Mesenteric fat pad (tissue), 1 donor: ENCODE results near the gene NT5C2. TPM values are rescaled to one million over a fixed set of nuclear protein-coding genes. Genes with fewer than 3 reads are reported as not detected.
"Not testable (repeated sequence)": the region's sequence is repeated elsewhere in the genome, so short reads cannot be mapped to it uniquely, and the experiment has no call there.

Experiments
- DNase-seq: peaks from one replicate; pipeline ENCODE4 v3.0.0-alpha.2; 2020; ENCODE audit warnings: low spot score
- total RNA-seq: library from RNA; stranded (reverse); fragmentation: NEBNext Ultra II Directional; extraction: Animal tissue kit (Norgen Biotek cat#: 25700); gene quantifications from one replicate; pipeline ENCODE4 v1.2.1, GENCODE V29; 2021
- donor health status: DM: yes; HTN: yes; CAD: no.

NT5C2 gene
- total RNA-seq, 1 donor from 2014 or later = 56.5 TPM

- DNase-seq = no peak
Observed at GRCh38 chr10:103166523-103166922, 26.5 kb downstream of the NT5C2 start.

DNA sequence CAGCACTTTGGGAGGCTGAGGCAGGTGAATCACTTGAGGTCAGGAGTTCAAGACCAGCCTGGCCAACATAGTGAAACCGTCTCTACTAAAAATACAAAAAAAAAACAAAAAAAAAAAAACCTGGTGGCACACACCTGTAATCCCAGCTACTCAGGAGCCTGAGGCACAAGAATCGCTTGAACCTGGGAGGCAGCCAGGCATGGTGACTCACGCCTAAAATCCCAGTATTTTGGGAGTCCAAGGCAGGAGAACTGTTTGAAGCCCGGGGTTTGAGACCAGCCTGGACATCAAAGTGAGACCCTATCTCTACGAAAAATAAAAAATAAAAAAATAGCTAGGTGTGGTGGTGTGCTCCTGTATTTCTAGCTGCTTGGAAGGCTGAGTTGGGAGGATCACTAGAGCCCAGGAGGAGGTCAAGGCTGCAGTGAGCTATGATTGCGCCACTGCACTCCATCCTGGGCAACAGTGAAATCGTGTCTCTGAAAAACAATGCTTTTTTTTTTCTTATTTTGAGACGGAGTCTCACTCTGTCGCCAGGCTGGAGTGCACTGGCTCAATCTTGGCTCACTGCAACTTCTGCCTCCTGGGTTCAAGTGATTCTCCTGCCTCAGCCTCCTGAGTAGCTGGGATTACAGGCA is 29.2 kb downstream of the NT5C2 start:
- not testable (repeated sequence) for DNase-seq

DNA sequence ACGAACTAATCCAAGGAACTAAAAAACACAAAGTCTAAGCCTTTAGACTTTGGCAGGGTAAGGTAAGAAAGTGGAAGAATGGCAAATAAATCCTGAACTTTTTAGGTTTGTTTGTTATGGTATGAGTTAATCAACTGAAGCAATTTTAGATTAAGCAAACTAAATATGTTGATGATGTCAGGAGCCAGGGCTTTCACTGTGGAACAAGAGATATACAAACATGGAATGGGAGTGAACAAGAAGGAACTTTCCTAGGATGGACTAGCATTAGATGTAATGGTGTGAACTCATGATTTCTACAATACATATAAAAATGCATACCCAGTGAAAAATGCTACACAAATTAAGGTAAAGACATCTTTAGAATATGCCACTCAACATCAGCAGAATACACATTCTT is 35.8 kb downstream of the NT5C2 start:
- DNase-seq = no peak

- no peak for DNase-seq
Observed at GRCh38 chr10:103155471-103156085, 37.5 kb downstream of the NT5C2 start.

- DNase-seq = no peak
Observed at GRCh38 chr10:103154521-103155299, 38.4 kb downstream of the NT5C2 start.

DNA sequence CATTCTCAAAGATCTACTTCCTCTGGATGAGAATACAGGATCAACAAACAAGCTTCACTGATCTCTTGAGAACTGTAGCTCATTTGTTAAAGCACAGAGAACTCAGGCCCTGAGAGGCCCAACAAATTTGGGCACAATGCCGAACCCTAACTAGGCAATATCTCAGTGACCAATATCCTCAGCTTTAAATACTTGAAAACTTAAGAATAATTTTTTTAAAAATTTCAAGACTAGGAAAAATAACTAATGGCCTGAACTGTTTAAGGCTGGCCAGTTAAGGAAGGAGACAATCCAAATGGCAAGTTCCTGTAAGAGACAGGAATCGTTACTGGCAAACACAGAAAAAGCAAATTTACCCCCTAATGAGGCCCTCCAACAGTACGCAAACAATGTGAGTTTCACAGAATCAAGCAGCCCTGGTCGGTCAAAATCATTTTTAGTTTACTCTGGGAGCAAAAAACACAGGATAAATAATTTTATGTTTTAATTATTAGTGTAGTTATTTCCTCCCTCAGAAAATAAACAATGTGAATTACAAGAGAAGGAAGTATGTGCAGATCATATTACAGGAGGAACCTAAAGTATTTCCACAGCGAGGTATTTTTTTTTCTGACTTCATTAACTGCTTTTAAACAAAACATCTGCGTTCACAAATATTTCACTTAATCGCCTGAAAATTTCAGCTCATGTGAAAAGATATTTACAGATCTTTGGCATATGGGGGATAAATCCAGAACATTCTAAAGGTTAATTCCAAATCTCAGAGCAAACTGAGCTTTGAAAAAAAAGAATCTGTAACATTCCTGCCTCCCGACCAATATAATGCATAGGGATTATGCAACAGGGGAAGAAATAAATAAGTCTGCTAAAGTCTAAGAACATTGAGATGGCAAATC is 39.5 kb downstream of the NT5C2 start:
- no peak for DNase-seq

GRCh38 chr10:103149991-103150622 is 43.0 kb downstream of the NT5C2 start:
- DNase-seq = no peak

- DNase-seq = no peak
Observed at GRCh38 chr10:103147645-103148044, 45.4 kb downstream of the NT5C2 start.

DNA sequence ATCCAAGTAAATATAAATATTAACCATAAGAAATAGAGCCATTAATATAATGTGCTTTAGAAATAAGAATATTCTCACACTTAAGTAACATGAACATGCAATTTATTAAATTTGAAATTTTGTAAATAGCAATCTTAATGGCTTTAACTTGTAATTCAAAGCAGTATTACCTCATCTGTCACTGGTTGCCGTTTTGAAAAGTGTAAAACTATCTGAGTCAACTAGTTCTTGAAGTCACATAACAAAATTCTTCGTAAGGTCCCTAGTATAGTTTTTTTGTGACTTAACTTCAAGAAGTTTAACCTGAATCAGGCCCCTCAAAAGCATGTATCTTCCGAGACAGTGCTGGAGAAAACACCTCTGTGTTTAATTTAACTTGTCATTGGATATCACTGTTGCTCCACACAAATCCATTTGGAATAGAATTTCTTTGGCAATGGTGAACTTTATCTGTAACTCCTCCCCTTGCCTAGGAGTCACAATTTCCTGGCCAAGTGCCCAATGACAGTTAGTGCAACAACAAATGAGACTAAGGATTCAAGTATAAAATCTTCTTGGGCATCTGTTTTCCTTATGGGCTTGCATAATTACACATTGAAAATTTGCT is 47.1 kb downstream of the NT5C2 start:
- no peak for DNase-seq

DNA sequence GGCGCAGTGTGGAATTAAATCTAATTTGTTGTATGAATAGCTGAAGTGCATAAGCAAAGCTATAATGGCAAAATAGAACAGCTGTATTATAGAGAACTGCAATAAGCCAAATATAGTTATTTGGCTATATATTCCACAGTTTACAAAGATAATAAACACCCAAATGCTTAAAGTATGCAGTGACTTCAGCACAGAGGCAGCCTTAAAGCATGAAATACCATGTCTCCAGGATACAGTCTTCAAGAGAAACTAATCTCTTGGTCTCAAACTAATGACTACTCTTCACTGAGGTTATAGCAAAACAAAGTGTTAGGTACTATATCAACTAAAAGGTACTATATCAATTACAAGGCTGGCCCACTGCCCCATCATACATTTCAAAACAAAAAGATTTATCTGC is 48.0 kb downstream of the NT5C2 start:
- DNase-seq = no peak

GRCh38 chr10:103144041-103144440 is 49.0 kb downstream of the NT5C2 start:
- no peak for DNase-seq

- DNase-seq = not testable (repeated sequence)
Observed at GRCh38 chr10:103143641-103144040, 49.4 kb downstream of the NT5C2 start.

- no peak for DNase-seq
Observed at GRCh38 chr10:103141950-103142349, 51.1 kb downstream of the NT5C2 start.

- no peak for DNase-seq
Observed at GRCh38 chr10:103140469-103140868, 52.6 kb downstream of the NT5C2 start.

GRCh38 chr10:103139803-103140202 is 53.3 kb downstream of the NT5C2 start:
- DNase-seq = no peak

GRCh38 chr10:103135168-103135567 is 57.9 kb downstream of the NT5C2 start:
- not testable (repeated sequence) for DNase-seq

GRCh38 chr10:103130910-103131309 is 62.2 kb downstream of the NT5C2 start:
- DNase-seq = no peak

DNA sequence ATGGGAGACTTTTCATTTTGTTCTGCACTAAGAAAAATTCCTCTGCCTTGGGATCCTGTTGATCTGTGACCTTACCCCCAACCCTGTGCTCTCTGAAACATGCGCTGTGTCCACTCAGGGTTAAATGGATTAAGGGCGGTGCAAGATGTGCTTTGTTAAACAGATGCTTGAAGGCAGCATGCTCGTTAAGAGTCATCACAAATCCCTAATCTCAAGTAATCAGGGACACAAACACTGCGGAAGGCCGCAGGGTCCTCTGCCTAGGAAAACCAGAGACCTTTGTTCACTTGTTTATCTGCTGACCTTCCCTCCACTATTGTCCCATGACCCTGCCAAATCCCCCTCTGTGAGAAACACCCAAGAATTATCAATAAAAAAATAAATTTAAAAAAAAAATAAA is 62.9 kb downstream of the NT5C2 start:
- not testable (repeated sequence) for DNase-seq

DNA sequence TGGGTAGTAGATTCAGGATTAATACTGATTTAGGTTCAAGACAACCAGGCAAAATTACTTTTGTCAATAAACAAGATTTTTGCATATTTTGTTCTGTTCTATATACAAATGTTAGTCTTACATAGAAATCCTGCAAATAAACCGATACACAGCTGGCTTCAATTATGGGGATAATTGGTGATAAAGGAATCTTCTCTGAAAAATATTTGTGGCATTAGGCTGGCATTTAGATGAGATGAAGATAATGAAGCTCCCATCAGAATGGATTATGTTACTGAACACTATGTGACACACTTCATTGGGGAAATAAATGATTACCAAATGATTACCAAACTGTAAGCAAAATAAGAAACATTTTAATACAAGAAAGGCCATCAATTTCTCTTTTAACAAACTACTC is 65.8 kb downstream of the NT5C2 start:
- no peak for DNase-seq
